RCC 7860 (cell line): ENCODE data around the gene MDH1.
"Not testable (repeated sequence)": the region's sequence is repeated elsewhere in the genome, so short reads cannot be mapped to it uniquely, and the experiment has no call there.

Experiments used
- DNase-seq: peaks from one replicate; pipeline ENCODE4 v3.0.0-alpha.2; 2015; ENCODE audit warnings: low spot score
- FAIRE-seq: peaks from 2 replicates; lab custom pipeline; 2012; peaks lifted over from hg19 to GRCh38; lab: Jason Lieb, UNC

MDH1 gene

DNA sequence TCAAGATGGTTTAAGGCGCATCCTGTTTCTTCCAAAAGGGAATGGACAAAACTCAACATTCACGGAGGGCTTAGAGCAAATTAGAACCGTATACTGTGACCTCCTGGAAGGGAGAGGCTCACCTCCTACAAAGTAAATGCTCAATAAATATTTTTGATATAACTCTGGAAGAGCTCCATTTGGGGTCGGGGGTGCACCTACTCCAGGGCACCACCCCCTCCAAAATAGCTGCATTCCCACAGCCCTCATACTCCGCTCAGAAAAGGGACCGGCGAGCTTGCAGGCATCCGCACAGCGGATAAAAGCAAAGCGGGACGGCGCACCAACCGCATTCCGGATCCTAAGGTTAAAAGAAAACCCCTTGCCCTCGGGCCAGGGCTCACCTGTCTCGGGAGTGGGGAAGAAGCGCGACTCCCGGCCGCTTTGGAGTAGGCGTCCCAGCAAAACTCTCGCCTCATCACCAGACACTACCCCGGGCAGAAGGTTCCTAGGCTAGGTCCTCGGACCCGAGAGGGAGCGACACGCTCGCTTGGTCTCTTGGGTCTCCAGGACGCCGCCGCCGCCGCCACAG lies 864 bp upstream of the MDH1 start:
- FAIRE-seq (no peak), DNase-seq (no peak)

DNA sequence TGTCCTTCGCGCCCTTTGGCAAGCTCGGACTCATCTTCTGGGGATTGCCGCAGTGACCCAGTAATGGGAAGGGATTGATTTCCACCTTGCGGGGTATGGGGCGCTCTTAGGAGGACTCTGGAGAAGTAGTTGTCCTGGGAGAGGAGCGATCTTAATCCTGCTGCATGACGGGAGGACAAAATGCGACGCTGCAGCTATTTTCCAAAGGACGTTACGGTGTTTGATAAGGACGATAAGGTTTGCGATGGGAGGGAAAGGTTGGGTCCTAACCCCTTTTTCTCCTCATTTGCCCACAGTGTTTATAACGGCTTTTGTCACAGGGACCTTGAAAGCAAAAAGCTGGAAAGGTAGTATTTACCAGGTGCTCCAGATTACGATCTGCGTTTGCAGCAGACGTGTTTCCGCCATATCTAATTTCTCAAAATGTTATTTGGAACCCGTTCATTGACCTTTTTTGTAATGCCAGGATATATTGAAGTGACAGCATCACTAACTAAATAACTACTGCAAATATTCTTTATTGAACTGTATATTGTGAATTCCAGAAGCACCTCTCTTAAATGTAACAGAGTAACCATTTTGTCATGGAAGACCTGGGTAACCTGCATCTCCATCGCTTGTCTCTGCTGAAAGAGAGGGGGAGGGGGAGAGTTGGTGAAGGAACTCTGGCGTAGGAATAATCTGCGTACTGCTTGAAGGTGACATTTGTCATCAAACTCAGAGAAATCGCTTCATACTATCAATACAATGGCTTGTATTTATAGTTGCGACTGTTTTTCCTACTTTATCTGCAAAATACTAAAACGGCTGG lies 590 bp downstream of the MDH1 start:
- FAIRE-seq = no peak
- no peak for DNase-seq

DNA sequence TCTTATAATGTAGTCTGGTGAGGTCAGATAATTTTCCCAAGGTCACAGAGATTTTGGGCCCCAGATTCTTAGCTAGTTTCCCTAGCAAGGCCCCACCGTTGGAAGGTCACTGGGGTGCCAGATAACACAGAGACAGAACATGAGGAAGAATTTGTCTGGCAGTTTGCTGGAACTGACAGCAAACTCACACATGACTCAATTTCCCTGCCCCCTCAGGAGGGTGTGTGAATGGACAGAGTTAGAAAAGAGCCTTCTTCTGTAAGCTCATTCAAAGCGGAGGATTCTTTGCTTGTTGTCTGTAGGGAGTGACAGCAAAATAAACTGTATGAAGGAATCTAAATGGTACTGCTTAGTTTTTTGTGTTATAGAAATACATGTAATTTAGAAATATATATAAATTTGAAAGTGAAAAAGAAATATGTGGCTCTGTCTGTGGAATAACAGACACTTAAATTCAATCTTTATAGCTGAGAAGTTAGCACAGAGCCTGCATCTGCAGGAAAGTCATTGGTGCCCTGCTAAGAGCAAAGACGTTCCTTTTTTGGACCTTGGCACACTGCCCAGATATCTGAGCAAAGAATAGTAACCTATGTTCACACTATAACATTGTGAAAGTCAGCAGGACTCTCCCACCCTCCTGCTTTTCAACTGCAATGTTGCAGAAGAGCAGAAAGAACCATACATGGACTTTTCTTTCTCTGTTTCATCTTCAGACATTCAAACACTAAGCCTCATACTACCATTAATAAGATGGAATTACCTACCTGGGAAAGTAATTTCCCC lies 2.1 kb downstream of the MDH1 start:
- DNase-seq = no peak
- no peak for FAIRE-seq

DNA sequence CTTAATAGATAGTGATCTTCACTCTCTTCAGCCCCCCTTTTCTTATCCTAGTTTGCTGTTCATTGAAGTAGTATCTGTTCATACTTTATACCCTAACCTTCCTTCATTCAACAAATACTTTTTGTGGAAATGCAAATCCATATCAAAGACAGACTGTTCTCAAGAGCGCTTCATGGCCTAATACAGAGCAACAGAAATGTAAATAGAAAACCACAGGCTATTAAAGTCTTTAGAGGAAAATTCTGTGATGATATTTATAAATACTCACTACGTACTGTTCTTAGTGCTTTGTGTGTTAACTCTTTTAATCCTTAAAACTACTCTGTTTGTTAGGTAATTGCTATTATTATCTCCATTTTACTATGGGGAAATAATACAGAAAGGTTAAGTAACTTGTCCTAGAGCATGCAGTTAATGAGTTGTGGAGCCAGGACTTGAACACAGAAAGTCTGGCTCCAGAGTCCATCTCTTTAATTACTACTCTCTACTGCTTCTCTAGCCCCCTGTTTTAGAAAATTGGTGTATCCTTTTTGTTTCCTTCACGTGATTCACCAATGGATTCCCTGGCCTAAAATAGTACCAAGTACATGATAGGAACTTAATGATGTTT lies 2.9 kb downstream of the MDH1 start:
- FAIRE-seq (no peak), DNase-seq (no peak)

GRCh38 chr2:63594660-63595059 lies 5.9 kb downstream of the MDH1 start:
- no peak for DNase-seq

DNA sequence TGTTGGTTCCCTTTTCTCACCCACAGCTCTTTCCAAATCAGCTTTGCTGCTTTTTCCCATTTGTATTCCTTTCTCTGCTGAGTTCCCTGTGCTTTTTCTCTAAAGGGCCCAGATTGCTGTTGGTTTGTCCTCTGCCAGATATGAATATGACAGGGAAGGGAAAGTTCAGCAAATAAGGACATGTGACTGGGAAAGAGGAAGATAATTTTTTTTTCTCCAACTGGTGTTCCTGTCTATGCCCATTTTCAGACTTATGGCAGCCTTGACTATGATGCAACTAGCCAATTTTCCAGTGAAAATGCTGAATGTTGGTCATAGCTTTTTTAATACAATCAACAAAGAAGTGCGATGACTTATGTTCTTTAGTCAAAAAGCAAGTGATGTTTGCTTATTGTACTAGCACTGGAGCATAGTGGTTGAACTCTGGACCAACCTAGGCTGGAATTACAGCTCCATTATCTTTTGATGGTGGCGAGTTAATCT lies 7.7 kb downstream of the MDH1 start:
- DNase-seq = no peak
- no peak for FAIRE-seq

More at GRCh38 chr2:63594660-63595059, 5.9 kb downstream of the MDH1 start:
- FAIRE-seq = no peak

- FAIRE-seq (no peak), DNase-seq (no peak)
Measured at GRCh38 chr2:63598981-63599380, 10.2 kb downstream of the MDH1 start.

- DNase-seq (no peak), FAIRE-seq (no peak)
Measured at GRCh38 chr2:63600881-63601460, 12.2 kb downstream of the MDH1 start.

DNA sequence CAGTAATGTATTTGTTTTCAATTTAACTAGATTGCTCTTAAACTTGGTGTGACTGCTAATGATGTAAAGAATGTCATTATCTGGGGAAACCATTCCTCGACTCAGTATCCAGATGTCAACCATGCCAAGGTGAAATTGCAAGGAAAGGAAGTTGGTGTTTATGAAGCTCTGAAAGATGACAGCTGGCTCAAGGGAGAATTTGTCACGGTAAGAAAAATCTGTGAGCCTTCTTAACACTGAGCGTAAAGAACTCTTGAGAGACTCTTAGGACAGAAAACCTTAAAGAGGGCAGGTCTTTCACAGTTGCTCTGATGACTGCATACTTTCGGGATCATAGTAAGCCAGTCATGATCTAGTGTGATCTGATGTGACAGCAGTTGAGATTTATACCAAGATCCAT lies 15.9 kb downstream of the MDH1 start:
- DNase-seq (no peak), FAIRE-seq (no peak)

GRCh38 chr2:63608865-63609264 lies 20.1 kb downstream of the MDH1 start:
- DNase-seq, FAIRE-seq: not testable (repeated sequence)

DNA sequence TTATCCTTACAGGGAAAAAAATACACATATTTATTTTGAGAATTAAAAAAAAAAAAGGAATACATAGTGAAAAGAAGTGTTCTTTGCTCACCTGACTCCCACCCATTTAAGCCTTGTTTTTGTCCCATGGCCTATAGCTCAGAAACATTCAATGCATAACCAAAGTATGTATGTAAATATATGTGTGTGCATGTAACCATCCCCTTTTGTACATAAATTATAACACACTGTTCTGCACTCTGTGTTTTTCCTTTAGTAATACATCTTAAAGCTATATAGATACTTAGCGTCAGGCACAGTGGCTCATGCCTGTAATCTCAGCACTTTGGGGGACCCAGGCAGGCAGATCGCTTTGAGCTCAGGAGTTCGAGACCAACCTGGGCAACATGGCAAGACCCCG lies 21.8 kb downstream of the MDH1 start:
- DNase-seq (no peak), FAIRE-seq (no peak)

DNA sequence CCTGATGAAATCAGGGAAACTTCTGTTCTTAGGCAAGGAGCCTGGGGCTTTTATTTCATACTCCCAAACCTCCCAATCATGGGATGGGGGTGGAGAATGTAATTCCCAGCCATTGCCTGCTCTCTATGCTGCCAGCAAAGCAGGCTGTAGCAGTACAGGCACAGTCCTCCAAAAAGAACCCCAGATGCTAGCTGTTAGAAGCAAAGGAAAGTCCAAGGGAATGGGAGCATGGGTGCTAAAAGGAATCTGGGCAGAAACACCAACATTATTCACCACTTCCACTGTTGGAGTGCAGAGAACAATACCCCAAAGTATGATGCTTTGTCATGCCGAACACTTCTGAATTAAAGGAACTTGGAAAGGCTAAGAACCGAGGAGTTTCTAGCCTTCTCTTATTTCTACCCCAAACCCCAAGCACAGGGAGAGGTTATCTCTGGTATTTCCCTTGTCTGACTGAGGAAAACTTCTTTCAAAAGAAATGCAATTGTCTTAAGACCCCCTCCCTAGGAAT lies 24.7 kb downstream of the MDH1 start:
- DNase-seq = no peak
- FAIRE-seq = no peak

- FAIRE-seq (no peak), DNase-seq (peak; percentile 72)
Measured at GRCh38 chr2:63614448-63614968, 25.7 kb downstream of the MDH1 start.

GRCh38 chr2:63614983-63615945 lies 26.5 kb downstream of the MDH1 start:
- peak; percentile 38 for DNase-seq
- FAIRE-seq = no peak

- FAIRE-seq (no peak), DNase-seq (no peak)
Measured at GRCh38 chr2:63617366-63617765, 28.6 kb downstream of the MDH1 start.

DNA sequence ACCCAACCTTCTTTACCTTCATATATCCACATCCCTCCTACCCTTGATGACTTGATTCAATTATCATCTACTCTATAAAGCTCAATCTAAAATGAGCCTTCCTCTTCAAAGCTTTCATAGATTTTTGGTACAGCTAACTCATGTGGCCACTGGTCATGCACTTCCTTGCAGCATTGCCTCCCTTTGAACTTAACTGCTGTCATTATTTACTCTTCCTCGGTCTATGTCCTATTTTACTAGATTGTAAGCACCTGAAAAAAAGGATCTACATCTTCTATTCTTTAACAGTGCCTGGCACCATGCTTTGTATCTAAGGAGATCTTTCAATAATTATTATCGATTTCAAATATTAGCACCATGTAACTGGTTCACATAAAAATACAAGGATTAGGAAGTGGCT lies 30.6 kb downstream of the MDH1 start:
- FAIRE-seq (no peak), DNase-seq (no peak)

GRCh38 chr2:63622751-63623150 lies 34.0 kb downstream of the MDH1 start:
- no peak for FAIRE-seq
- DNase-seq = no peak

DNA sequence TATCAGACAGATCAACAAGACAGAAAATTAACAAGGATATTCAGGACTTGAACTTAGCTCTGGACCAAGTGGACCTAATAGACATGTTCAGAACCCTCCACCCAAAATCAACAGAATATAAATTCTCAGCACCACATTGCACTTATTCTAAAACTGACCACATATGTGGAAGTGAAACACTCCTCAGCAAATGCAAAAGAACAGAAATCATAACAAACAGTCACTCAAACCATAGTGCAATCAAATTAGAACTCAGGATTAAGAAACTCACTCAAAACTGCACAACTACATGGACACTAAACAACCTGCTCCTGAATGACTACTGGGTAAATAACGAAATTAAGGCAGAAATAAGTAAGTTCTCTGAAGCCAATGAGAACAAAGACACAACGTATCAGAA lies 35.0 kb downstream of the MDH1 start:
- not testable (repeated sequence) for DNase-seq, FAIRE-seq

DNA sequence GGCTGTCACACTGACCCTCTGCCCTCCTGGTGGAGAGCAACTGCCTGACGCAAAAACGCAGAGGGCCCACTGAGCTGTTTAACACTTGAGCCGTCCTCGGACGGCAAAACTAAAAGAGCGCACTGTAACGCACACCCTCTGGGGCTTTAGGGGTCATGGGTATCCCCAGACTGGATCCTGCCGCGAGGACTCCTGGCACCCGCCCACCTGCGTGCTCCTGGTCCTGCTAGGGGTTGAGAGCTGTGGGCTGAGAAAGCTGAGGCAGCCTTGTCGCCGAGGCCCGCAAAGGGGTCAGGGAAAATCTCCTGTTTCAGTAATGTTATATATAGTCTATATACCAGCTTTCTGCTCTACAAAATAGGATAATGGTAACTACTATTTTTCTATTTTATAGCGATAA lies 39.1 kb downstream of the MDH1 start:
- FAIRE-seq = no peak
- no peak for DNase-seq
